Esophagus muscularis mucosa (tissue), 3 donors: Measurements from ENCODE around the gene PLEKHF1.

Experiments
- CTCF ChIP-seq, 3 experiments: fragments of 200-600 bp in 2 of 3; fragments of 450-650 bp in 1 of 3; sonication (generic) in 2 of 3; IDR thresholded peaks; one replicate each; pipeline ENCODE4 v1.5.1; 2017 to 2019; ENCODE audit warnings: antibody characterized with exemption in 3 of 3, mild to moderate bottlenecking in 2 of 3, moderate library complexity in 1 of 3
- POLR2A ChIP-seq: fragments of 450-650 bp; IDR thresholded peaks from one replicate; pipeline ENCODE4 v1.6.1; 2017; ENCODE audit warnings: antibody characterized with exemption, moderate library complexity, mild to moderate bottlenecking, low read depth

GRCh38 chr19:29708554-29709439 lies 43.5 kb downstream of the PLEKHF1 start:
- no peak for TF ChIP-seq POLR2A
- TF ChIP-seq CTCF (IDR thresholded peaks at IDR 0.05): no peak
